GM15510 (cell line): ENCODE measurements around the gene ACADVL.

ENCODE experiments used
- POLR2A ChIP-seq: IDR thresholded peaks from 3 replicates; pipeline ENCODE4 v1.6.1; 2011; ENCODE audit warnings: borderline replicate concordance; ENCODE audit not compliant: insufficient read length; ENCODE audit errors: extremely low read depth

ACADVL gene

GRCh38 chr17:7219812-7220592, at the start of gene ACADVL, which contains the start of gene DLG4:
Gene ACADVL (plus strand): TSS chr17:7219938. CDS start chr17:7219985, 47 bp downstream.
Gene DLG4 (minus strand): TSS chr17:7219836.
- TF ChIP-seq POLR2A, result peak; percentile 76

- TF ChIP-seq POLR2A, result no peak
These were observed 45.8 kb upstream of the ACADVL start for GRCh38 chr17:7173687-7174602.

- TF ChIP-seq POLR2A, result no peak
These were observed 45.0 kb upstream of the ACADVL start for GRCh38 chr17:7174603-7175326.

- TF ChIP-seq POLR2A, result no peak
These were observed 44.4 kb upstream of the ACADVL start for GRCh38 chr17:7175330-7175733.

- no peak for TF ChIP-seq POLR2A
These were observed 43.5 kb upstream of the ACADVL start for GRCh38 chr17:7176107-7176840.

GRCh38 chr17:7176841-7177190, 42.9 kb upstream of the ACADVL start:
- no peak for TF ChIP-seq POLR2A

- TF ChIP-seq POLR2A, result no peak
These were observed 42.4 kb upstream of the ACADVL start for GRCh38 chr17:7177191-7177953.

- no peak for TF ChIP-seq POLR2A
These were observed 41.7 kb upstream of the ACADVL start for GRCh38 chr17:7177954-7178477.

GRCh38 chr17:7178973-7179316, 40.8 kb upstream of the ACADVL start:
- no peak for TF ChIP-seq POLR2A

GRCh38 chr17:7179317-7180254, 40.2 kb upstream of the ACADVL start, which contains the start of gene ASGR1:
Gene ASGR1 (minus strand): TSS chr17:7179370. CDS start chr17:7178563, 807 bp downstream.
- no peak for TF ChIP-seq POLR2A

- no peak for TF ChIP-seq POLR2A
These were observed 36.2 kb upstream of the ACADVL start for GRCh38 chr17:7183433-7184090.

GRCh38 chr17:7184091-7184488, 35.6 kb upstream of the ACADVL start:
- TF ChIP-seq POLR2A, result no peak

- no peak for TF ChIP-seq POLR2A
These were observed 35.1 kb upstream of the ACADVL start for GRCh38 chr17:7184647-7185046.
